Measurements from ENCODE around the gene CAPN5.
A peak's percentile ranks its signal among the peaks of the same experiment; 100 is the strongest.

Gene CAPN5

GRCh38 chr11:77072851-77073327, 6.1 kb downstream of the CAPN5 start:
- Mint-ChIP-seq H3K27ac (peak overlapping the region; percentile 91 to 98 (median 93)), H3K9me3 (peaks cover under 1% of the 10 kb centered on the region), H3K4me3 (peak overlapping the region; percentile 20 to 53 (median 33)), H3K4me1 (peaks cover 38% of the 10 kb centered on the region), H3K36me3 (ENCODE audit: low read depth) (no peaks in the 10 kb centered on the region), H3K27me3 (ENCODE audit: low read depth) (no peaks in the 10 kb centered on the region)
- TF ChIP-seq CTCF (IDR thresholded peaks at IDR 0.05; ENCODE audit: unreplicated experiment in 3 of 3) = no peak

- Mint-ChIP-seq H3K4me3 (peak overlapping the region; percentile 20 to 53 (median 33)), H3K9me3 (peaks cover 5% of the 10 kb centered on the region), H3K27me3 (ENCODE audit: low read depth) (no peaks in the 10 kb centered on the region), H3K36me3 (ENCODE audit: low read depth) (no peaks in the 10 kb centered on the region), H3K27ac (peak overlapping the region; percentile 91 to 98 (median 93)), H3K4me1 (peaks cover 38% of the 10 kb centered on the region)
- TF ChIP-seq CTCF (IDR thresholded peaks at IDR 0.05; ENCODE audit: unreplicated experiment in 3 of 3) = peak; percentile 35 to 50 (median 42)
Measured at GRCh38 chr11:77073328-77074001, 6.7 kb downstream of the CAPN5 start.

DNA sequence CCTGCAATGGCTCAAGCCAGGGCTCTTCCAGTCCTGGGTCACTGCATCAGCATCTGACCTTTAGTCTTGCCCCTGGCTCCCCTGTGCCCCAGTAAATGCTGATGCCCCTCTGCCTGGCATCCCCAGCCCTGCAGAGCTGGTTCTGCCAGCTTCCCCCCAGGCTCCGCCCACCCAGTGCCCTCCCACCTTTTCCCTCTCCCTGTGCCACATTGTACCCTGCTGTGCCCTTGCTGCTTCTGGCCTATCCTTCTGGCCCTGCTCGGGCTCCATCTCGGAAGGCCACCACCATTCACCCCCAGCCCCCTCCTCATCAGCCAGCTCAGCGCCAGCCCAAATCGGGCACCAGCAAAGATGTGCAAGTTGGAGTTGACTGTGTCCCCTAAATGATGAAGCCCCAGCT, 7.4 kb downstream of the CAPN5 start:
- H3K4me1 Mint-ChIP-seq = peaks cover 33% of the 10 kb centered on the region
- H3K27me3 Mint-ChIP-seq (ENCODE audit: low read depth) = no peaks in the 10 kb centered on the region
- peaks cover 8% of the 10 kb centered on the region for H3K9me3 Mint-ChIP-seq
- H3K4me3 Mint-ChIP-seq = no peak overlapping the region
- no peak for TF ChIP-seq CTCF (IDR thresholded peaks at IDR 0.05; ENCODE audit: unreplicated experiment in 3 of 3)
- peak overlapping the region in 1 of 3 experiments; percentile 93 for H3K27ac Mint-ChIP-seq
- peaks cover 7% of the 10 kb centered on the region for H3K36me3 Mint-ChIP-seq (ENCODE audit: low read depth)

DNA sequence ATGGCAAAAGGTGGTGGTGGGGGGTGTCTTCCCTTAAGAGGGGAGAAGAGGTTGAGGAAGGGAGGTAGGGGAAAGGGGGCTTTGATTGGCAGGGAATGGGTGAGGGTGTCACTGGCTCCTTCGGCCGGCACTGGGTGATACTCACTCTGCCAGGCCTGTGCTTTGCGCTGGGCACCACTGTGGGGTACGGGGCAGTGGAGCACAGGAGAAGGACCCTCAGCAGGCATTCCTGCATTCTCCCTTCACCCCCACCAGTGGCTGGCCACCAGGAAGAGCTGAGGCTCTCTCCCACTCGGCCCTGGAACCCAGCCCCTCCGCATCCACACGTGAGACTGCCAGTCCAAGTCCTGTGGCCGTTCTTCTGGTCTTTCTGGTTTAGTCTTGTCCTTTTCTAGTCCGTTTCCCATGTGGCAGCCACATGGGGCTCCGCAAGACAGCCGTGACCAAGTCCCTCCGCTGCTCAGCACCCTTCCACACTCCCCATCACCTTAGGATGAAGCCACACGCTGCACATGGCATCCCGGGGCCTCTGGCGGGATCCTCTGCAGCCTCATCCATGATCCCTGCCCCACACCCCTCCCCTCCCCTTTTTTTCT, 8.0 kb downstream of the CAPN5 start:
- H3K9me3 Mint-ChIP-seq = peaks cover 8% of the 10 kb centered on the region
- no peaks in the 10 kb centered on the region for H3K27me3 Mint-ChIP-seq (ENCODE audit: low read depth)
- no peak for TF ChIP-seq CTCF (IDR thresholded peaks at IDR 0.05; ENCODE audit: unreplicated experiment in 3 of 3)
- no peak overlapping the region for H3K4me3 Mint-ChIP-seq
- H3K36me3 Mint-ChIP-seq (ENCODE audit: low read depth) = peaks cover 7% of the 10 kb centered on the region
- H3K4me1 Mint-ChIP-seq = peaks cover 33% of the 10 kb centered on the region
- H3K27ac Mint-ChIP-seq = no peak overlapping the region

DNA sequence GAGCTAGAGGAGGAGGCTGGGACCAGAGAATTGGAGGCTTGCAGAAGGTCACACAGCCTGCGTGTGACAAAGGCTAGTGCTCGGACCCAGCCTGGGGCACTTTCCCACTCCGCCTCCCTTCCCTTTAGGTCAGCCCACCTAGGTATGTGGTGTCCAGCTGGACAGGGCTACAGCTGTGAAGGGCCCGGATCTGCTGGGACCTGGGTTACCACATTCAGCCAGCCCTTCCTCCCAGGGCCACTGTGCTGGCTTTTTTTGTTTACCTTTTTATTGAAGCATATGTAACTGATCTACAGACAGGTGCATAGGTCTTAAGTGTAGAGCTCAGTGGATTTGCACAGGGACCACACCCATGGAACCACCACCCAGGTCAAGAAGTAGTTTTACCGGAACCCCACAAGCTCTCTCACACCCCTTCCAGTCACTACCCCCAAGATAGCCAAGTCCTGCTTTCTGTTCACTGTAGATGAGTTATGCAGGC, 8.7 kb downstream of the CAPN5 start:
- no peak for TF ChIP-seq CTCF (IDR thresholded peaks at IDR 0.05; ENCODE audit: unreplicated experiment in 3 of 3)
- Mint-ChIP-seq H3K36me3 (ENCODE audit: low read depth) (peaks cover 7% of the 10 kb centered on the region), H3K27ac (peak overlapping the region in 1 of 3 experiments; percentile 28), H3K4me3 (no peak overlapping the region), H3K9me3 (peaks cover 8% of the 10 kb centered on the region), H3K4me1 (peaks cover 32% of the 10 kb centered on the region), H3K27me3 (ENCODE audit: low read depth) (no peaks in the 10 kb centered on the region)
